HG02938 (cell line): ENCODE results near the gene CYP4A11.
"Not testable (repeated sequence)": the region's sequence is repeated elsewhere in the genome, so short reads cannot be mapped to it uniquely, and the experiment has no call there.

Experiments used
- ATAC-seq: cut with Tn5 transposase; IDR thresholded peaks from one replicate; pipeline ENCODE4 v1.9.1; 2021; ENCODE audit warnings: mild to moderate bottlenecking, moderate library complexity; ENCODE audit not compliant: unreplicated experiment

The CYP4A11 gene, protein sequence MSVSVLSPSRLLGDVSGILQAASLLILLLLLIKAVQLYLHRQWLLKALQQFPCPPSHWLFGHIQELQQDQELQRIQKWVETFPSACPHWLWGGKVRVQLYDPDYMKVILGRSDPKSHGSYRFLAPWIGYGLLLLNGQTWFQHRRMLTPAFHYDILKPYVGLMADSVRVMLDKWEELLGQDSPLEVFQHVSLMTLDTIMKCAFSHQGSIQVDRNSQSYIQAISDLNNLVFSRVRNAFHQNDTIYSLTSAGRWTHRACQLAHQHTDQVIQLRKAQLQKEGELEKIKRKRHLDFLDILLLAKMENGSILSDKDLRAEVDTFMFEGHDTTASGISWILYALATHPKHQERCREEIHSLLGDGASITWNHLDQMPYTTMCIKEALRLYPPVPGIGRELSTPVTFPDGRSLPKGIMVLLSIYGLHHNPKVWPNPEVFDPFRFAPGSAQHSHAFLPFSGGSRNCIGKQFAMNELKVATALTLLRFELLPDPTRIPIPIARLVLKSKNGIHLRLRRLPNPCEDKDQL

DNA sequence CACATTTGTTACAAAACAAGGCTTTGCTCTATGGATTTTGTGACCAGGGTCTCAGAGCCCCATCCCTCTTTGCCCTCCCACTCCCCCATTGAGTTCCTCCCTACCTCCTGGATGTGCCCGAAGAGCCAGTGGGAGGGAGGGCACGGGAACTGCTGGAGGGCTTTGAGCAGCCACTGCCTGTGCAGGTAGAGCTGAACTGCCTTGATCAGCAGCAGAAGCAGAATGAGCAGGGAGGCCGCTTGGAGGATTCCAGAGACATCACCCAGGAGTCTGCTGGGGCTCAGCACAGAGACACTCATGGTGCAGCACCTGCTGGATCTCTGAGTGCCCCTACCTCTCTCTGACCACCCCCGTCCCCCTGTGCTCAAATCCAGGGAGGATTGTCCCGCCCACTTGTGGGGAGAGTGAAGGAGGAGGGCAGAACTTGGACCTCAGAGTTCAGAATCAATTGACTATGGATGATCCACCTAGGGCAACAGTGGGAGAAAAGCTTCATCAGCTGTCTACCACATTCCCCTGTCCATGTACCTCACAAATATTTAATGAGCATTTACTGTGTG is at the start of gene CYP4A11:
Gene CYP4A11, minus strand, starts transcription at position 342 of the 560 bp plus-strand sequence. Its CDS starts 43 bp downstream, at position 299.
- no peak for ATAC-seq

DNA sequence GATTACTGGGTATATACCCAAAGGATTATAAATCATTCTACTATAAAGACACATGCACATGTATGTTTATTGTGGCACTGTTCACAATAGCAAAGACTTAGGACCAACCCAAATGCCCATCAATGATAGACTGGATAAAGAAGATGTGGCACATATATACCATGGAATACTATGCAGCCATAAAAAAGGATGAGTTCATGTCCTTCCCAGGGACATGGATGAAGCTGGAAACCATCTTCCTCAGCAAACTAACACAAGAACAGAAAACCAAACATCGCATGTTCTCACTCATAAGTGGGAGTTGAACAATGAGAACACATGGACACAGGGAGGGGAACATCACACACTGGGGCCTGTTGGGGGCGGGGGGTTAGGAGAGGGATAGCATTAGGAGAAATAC is 49.3 kb upstream of the CYP4A11 start:
- not testable (repeated sequence) for ATAC-seq

DNA sequence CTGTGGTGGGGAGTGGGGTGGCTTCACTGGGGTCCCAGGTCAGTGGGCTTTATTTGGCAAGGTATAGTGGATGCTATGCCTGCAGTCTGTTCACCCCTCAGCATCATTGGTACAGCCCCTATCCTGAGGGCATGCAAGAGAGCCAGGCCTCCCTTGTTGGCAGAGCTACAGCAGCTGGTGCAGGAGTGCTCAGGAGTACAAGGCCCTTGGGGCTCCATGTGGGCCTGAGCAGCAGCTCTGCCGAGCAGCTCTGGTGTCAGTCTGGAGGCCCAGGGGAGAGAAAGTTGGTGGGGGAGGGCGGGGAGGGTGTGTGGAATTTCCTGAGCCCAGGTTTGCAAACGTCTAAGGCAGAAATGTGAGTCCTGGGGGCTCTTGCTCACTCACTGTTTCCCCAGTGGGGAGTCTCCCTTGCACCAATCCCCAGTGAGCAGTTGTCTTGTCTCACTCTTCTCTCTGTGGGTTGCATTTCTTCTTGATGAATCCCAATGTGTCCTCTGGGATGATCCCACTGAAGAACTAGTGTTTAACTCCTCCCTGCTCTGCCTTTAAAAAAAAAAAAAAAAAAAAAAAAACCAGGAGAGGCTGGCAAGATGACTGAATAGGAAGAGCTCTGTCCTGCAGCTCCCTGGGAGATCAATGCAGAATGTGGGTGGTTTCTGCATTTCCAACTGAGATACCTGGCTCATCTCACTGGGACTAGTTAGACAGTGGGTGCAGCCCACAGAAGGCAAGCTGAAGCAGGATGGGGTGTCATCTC is 42.7 kb upstream of the CYP4A11 start:
- ATAC-seq: no peak

DNA sequence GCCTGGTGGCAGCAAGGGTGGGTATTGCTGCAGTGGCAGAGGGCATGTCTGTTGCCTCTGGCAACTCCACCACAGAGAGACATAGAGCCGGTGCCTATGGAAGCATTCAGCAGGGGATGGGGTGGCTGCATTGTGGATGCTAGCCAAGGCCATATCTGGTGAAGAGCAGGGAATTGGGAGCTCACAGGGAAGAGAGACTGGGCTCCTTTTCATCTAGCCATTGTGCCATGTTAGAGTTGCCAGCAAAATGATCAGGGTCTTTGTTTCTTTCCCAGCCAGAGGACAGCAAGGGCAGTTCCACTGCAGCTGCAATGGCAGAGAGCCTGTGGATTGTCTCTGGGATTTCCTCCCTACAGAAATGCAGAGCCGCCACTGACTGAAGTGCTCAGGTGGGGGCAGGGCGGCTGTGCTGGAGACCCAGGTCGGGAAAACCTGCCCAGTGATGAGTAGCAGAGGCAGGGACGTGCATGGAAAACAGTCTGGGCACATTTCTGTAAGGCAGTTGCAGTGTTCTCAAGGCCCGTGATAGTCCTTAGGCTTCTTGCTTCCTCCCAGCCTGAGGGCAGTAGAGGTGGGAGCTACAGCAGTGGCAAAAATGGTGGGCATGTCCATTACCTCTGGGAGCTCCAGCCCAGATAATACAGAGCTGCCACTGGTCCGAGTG is 42.0 kb upstream of the CYP4A11 start:
- no peak for ATAC-seq

DNA sequence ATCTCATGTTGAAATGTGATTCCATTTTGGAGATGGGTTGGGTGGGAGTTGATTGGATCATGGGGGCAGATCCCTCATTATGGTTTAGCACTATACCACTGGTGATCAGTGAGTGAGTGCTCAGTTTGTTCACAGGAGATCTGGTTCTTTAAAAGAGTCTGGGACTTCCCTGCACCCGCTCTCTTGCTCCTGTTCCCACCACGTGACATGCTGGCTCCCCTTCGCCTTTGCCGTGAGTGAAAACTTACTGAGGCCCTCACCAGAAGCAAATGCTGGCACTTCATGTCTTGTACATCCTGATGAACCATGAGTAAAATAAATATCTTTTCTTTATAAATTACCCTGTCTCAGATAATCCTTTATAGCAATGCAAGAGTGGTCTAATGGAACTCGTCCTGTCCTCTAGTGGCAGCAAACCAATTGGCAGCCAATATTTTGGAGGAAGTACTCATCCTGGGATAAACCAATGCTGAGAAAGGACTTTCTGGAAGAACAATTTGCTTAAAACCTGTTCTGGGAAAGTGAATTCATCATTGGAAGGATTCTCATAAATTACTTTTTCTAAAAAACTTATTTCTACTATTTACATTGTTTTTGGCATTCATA is 27.8 kb upstream of the CYP4A11 start:
- ATAC-seq: no peak

DNA sequence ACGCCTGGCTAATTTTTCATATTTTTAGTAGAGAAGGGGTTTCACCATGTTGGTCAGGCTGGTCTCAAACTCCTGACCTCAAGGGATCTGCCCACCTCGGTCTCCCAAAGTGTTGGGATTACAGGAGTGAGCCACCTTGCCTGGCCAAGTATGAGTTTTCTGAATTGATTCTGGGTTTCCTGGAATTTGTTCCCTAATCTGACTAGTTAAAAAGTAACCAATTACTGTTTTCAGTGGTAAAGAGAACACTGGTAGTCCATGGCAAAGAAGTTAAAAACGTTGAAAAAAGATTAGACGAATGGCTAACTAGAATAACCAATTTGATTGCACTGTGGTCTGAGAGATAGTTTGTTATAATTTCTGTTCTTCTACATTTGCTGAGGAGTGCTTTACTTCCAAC is 21.0 kb upstream of the CYP4A11 start:
- ATAC-seq: not testable (repeated sequence)

DNA sequence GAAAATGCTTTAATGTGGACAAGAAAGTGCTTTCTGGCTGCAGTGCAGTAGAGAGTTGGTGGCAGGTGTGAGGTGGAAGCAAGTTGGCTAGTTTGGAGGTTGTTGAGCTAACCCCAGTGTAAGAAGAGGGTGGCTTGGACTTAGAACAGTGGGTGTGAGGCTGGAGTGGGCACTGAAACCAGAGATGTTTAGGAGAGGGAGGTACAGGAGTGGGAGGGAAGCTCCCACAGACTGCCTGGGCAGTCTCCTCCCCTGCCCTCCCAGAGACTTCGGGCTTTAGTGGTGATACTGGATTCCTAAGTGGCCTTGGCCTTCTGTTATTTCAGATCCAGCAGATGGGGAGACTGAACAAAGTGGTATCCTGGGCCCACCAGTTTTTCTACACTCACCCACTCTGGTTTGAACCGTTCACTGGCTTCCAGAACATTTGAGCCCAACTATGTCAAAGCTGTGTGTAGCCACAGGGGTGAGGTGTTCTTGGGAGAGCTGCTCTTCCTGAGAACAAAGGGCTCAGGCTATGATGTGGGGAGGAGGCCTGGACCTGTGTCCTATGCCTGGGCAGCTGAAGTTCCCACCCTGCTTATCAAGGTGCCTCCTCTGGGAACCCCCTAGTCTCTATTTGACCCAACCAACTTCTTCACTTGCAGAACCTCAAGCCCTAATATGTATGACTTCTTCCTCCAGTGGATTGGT is 19.9 kb upstream of the CYP4A11 start:
- ATAC-seq: no peak

DNA sequence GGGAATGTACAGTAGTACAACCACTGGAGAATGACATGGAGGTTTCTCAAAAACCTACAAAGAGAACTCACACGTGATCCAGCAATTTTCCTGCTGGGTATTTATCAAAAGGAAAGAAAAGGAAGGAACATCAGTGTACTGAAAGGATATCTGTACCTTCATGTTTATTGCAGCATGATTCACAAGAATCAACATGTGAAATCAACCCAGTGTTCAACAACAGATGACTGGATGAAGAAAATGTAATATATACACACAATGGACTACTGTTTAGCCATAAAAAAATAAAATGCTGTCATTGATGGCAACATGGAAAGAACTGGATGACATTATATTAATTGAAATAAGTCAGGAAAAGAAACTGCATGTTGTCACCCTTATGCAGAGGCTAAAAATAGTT is 19.0 kb upstream of the CYP4A11 start:
- ATAC-seq: no peak

DNA sequence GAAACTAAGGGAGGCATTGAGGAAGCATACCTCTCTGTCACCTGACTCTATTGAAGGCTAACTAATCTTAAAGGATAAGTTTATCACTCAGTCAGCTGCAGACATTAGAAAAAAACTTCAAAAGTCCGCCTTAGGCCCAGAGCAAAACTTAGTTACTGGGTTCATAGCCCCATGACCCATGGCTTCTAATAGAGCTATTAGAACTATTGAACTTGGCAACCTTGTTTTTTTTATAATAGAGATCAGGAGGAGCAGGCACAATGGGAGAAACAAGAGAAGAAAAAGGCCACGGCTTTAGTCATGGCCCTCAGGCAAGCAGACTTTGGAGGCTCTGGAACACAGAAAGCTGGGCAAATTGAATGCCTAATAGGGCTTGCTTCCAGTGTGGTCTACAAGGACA is 13.8 kb upstream of the CYP4A11 start:
- ATAC-seq: not testable (repeated sequence)

DNA sequence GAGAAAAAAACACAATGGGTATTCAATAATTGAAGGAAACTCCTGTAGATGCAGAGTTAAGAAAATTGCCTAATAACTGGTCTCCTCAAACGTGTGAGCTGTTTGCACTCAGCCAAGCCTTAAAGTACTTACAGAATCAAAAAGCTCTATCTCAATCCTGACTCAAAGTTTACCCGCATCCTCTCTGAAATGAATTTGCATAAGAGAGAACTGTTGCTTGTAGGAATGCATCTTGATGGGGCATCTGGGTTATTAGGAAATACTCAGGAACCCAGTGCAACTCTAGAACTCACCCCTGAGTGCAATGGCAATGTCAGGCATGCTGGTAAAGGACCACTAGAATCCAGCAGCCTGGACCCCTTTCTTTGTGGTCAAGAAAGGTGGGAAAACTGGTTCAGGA is 12.6 kb upstream of the CYP4A11 start:
- ATAC-seq: not testable (repeated sequence)

DNA sequence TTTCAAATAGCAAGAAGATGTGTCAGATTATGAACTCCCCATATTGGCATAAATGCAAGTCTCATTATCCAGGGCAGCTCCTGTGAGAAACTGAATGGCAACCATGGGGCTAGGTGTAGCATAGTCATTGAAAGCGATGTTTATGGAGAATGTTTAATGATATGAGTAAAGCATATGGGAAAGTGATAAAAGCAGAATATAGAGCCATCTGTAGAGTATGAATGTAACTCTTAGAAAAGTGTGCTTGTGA is 8.1 kb upstream of the CYP4A11 start:
- not testable (repeated sequence) for ATAC-seq

DNA sequence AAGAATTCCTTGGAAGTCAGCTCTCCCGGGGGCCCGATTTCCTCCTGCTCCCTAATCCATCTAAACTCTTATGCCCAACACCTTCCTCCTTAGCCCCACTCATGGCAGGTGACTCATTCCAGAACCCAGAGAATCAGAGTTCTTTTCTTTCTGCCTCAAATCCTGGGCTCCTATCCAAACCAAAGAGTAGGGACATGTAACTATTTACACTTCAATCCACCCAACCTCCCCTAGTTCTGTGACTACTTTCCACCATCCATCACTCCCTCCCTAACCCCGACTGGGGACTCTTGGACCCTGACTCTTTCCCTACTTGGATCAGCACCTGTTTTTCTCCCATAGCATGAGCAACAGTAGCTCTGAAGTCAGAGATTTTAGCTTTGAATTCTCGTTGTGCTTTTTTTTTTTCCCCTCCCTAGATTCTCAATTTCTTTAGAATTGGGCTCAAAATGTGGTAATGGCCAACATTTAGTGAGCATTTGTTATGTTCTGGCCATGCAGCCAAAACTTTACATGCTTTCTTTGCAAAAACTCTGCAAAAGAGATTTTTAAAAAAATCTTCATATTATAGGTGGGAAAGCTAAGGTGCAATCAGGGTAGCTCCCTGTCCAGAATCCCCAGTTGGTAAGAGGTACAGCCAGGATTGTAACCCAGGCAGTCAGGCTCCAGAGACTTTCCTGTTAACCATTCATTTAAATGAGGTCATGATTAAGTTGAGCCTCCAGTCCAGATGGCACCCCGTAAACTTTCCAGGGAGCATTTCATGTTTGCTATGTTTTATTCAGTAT is 7.5 kb upstream of the CYP4A11 start:
- ATAC-seq: no peak

DNA sequence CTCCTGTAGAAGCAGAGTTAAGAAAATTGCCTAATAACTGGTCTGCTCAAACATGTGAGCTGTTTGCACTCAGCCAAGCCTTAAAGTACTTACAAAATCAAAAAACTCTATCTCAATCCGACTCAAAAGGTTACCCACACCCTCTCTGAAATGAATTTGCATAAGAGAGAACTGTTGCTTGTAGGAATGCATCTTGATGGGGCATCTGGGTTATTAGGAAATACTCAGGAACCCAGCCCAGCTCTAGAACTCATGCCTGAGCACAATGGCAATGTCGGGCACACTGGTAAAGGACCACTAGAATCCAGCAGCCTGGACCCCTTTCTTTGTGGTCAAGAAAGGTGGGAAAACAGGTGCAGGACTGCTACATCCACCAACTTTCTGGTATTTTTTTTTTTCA is 6.4 kb upstream of the CYP4A11 start:
- ATAC-seq: not testable (repeated sequence)

DNA sequence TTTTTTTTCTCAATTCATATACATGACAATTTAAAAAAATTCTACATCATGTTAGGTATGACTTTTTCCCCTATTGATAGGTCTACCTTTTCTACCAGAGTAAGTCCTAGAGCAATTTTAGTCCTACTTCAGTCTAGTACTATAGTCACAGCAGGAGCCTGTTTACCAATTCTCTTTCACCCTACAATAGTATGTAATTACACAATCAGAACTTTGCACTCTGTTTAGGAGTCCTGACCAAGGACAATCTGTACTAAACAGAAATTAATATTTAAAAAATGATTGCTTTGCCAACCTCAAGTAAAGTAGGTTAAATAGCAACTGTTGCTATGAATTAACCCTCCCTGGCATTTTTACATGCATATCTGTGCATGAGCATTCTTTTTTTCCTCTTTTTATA is 810 bp upstream of the CYP4A11 start:
- no peak for ATAC-seq

DNA sequence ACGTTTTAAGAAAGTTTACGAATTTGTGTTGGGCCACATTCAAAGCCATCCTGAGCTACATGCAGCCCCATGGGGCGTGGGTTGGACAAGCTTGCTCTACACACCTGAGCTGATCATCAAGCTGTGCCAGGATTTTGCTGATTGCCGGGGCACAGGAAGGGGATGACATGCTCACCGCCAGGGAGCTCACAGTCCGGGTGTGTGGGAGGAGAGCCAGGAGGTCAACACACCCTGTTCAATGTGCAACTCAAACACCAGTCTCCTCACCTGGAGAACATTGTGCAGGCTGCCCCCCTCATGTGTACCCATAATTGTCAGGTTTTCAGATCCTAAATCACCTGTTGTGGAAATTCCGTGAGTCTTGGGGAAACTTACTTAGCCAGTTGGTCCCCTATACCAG is 969 bp downstream of the CYP4A11 start:
- ATAC-seq: no peak

DNA sequence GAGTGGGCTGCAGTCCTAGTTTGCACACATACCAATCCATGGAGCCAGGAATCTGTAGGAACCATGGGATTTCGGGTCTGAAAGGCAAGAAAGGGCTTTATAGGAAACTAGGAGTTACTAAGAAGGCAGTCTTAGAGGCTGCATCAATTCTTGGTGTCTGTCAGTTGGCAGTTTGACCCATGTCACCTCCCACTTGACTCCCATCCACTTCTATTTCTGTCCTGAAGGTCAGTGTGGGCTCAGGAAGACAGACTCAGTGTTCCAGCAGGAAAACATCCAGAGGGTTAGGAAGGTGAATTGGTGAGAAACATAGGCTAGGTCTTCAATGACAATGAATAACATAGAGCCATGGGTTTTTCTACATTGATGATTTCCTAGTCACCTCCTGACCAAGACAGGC is 4.0 kb downstream of the CYP4A11 start:
- ATAC-seq: no peak

DNA sequence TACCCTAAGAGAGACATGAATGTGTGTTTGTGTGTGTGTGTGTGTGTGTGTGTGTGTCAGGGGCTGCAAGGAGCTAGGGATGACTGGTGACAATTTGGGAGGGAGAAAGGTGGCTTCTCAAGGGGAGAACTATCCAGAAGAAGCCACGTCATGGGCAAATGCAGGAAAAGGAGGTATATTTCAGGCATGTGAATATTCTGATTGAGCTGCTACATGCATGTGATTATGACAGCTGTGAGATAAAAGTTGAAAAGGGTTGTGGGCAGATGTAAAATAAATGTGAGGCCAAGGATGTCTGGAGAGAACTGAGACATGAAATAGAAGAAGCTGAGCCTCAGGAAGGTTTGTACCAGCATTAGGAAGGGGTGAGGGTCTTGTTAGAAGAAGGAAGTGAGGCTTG is 4.5 kb downstream of the CYP4A11 start:
- ATAC-seq: no peak

DNA sequence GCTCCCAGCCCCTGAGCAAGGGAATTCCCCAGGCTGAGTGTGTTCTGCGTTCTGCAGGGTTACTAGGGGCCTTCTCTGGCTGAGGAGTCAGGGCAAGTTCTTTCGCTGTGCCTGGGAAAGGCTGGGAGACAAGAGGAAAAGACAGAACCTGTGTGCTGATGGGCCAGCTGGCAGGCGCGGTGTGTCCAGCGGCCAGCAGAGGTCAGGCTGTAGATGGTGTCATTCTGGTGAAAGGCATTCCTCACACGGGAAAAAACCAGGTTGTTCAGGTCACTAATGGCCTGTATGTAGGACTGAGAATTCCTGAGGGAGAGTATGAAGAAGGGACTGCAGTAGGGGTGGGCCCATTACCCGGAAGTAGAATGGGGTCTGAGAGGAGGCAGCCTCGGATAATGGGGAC is 6.4 kb downstream of the CYP4A11 start:
- ATAC-seq: not testable (repeated sequence)

DNA sequence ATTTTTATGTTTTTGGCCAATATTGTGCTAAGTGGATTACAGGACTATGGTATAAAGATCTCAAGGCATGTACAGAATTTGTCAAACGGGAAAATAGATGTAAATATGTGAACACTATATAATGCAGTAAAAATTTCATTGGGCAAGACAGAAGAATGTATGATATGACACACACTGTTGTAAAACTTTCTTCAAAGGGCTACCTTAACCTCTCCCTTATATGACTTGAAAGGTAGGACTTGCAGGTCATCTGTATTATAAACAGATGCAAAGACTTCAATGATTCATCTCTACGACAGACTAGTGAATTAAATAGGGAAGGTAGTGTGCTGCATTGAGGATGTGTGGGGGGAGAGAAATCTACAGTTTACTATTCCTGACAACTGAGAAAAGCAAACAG is 9.3 kb downstream of the CYP4A11 start:
- ATAC-seq: not testable (repeated sequence)

DNA sequence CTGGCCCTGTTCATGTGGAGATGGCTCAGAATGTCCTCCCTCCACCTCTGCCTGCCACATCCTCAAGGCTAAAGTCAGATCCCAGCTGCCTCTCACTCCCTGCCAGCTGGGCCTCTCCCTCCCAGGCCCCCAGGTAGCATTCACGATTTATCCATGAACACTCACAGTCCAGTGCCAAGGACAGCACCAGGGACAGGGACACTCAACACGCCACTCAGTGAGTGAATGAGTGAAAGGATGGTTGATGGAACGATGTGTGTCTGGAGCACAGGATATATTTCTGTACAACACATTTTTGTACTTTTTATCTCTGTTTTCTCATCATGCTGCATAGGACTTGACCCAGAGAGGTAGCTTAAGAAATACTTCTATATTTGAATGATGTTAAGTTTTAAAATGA is 10.1 kb downstream of the CYP4A11 start:
- ATAC-seq: no peak
